AG04449 (cell line): ENCODE measurements around the gene SLC26A4.
A peak's percentile ranks its signal among the peaks of the same experiment; 100 is the strongest.

Experiments used
- CTCF ChIA-PET: fragments of 350-600 bp; formaldehyde crosslinking; extraction: SDS; loops from one replicate; lab custom pipeline; 2021; ENCODE audit warnings: antibody characterized with exemption; lab: Yijun Ruan, JAX
- POLR2A ChIA-PET: fragments of 400-600, 350-600 bp; formaldehyde crosslinking; extraction: SDS; loops from one replicate; lab custom pipeline; 2020; ENCODE audit warnings: antibody characterized with exemption, inconsistent platforms; lab: Yijun Ruan, JAX
- DNase-seq: peaks from one replicate; pipeline ENCODE4 v3.0.0-alpha.2; 2010; ENCODE audit warnings: low read depth, low spot score
- H3K4me3 ChIP-seq: 2 replicates; pipeline ENCODE4 v1.5.1; 2011; ENCODE audit warnings: low read depth, mild to moderate bottlenecking, control low read depth, low read length
- CTCF ChIP-seq: IDR thresholded peaks from one replicate; pipeline ENCODE4 v1.5.1; 2011; ENCODE audit warnings: mild to moderate bottlenecking, moderate library complexity, low read length, control low read depth, inconsistent platforms; ENCODE audit not compliant: insufficient read depth; ENCODE audit errors: missing control alignments

SLC26A4 gene

GRCh38 chr7:107660381-107661080 lies at the start of gene SLC26A4:
Gene SLC26A4 (plus strand): TSS chr7:107660828. CDS start chr7:107661642, 814 bp downstream.
- POLR2A ChIA-PET, result no interaction called here
- CTCF ChIA-PET, result no interaction called here
- peak within 1 kb of the TSS; percentile 56 for H3K4me3 ChIP-seq
- no peak for TF ChIP-seq CTCF
- no peak for DNase-seq

- POLR2A ChIA-PET, result no interaction called here
- DNase-seq, result no peak
- CTCF ChIA-PET, result no interaction called here
- TF ChIP-seq CTCF, result no peak
- no peak overlapping the region for H3K4me3 ChIP-seq
Measured at GRCh38 chr7:107613439-107613838, 47.2 kb upstream of the SLC26A4 start.

GRCh38 chr7:107613948-107614347 lies 46.7 kb upstream of the SLC26A4 start:
- no peak overlapping the region for H3K4me3 ChIP-seq
- TF ChIP-seq CTCF, result no peak
- no peak for DNase-seq
- CTCF ChIA-PET, result no interaction called here
- POLR2A ChIA-PET, result no interaction called here

- CTCF ChIA-PET, result no interaction called here
- H3K4me3 ChIP-seq, result no peak overlapping the region
- peak; percentile 58 for DNase-seq
- POLR2A ChIA-PET, result no interaction called here
- no peak for TF ChIP-seq CTCF
Measured at GRCh38 chr7:107614425-107614824, 46.2 kb upstream of the SLC26A4 start.

GRCh38 chr7:107615910-107616680 lies 44.5 kb upstream of the SLC26A4 start:
- DNase-seq, result no peak
- H3K4me3 ChIP-seq, result no peak overlapping the region
- ChIA-PET CTCF (no interaction called here), POLR2A (no interaction called here)
- no peak for TF ChIP-seq CTCF

- DNase-seq, result peak; percentile 60
- no peak for TF ChIP-seq CTCF
- POLR2A ChIA-PET, result no interaction called here
- CTCF ChIA-PET, result no interaction called here
- H3K4me3 ChIP-seq, result no peak overlapping the region
Measured at GRCh38 chr7:107622429-107622828, 38.2 kb upstream of the SLC26A4 start.
